Astrocyte (in vitro differentiated cells and primary cell): Measurements from ENCODE around the gene ZNRF4.

Experiments
- CTCF ChIP-seq: IDR thresholded peaks from 2 replicates; pipeline ENCODE4 v1.5.1; 2011; ENCODE audit warnings: low read depth, mild to moderate bottlenecking, inconsistent platforms, low read length, moderate library complexity; ENCODE audit not compliant: insufficient read depth
- EZH2 ChIP-seq: IDR thresholded peaks from 2 replicates; pipeline ENCODE4 v1.6.1; 2012; ENCODE audit warnings: mild to moderate bottlenecking, low read length, inconsistent platforms; ENCODE audit not compliant: insufficient read depth

- TF ChIP-seq EZH2 (no peak), CTCF (no peak)
These were observed 42.1 kb downstream of the ZNRF4 start for GRCh38 chr19:5497297-5497696.
